BE2C (cell line): ENCODE data around the gene SIM2.

Source experiments
- DNase-seq: peaks from one replicate; pipeline ENCODE4 v3.0.0-alpha.2; 2020
- H3K27me3 ChIP-seq: fragments of 250-450 bp; sonication (Bioruptor Pico); 2 replicates; pipeline ENCODE4 v1.5.1; 2020; ENCODE audit warnings: mild to moderate bottlenecking
- H3K36me3 ChIP-seq: fragments of 250-450 bp; sonication (Bioruptor Pico); 2 replicates; pipeline ENCODE4 v1.5.1; 2020; ENCODE audit warnings: mild to moderate bottlenecking
- H3K4me1 ChIP-seq: fragments of 250-450 bp; sonication (Bioruptor Pico); 2 replicates; pipeline ENCODE4 v1.5.1; 2020
- H3K4me3 ChIP-seq: 2 replicates; pipeline ENCODE4 v1.5.1; 2011; ENCODE audit warnings: low read depth, low read length
- H3K9me3 ChIP-seq: fragments of 250-450 bp; sonication (Bioruptor Pico); 2 replicates; pipeline ENCODE4 v1.5.1; 2020
- CTCF ChIP-seq: IDR thresholded peaks from 2 replicates; pipeline ENCODE4 v1.5.1; 2012; ENCODE audit warnings: mild to moderate bottlenecking, low read depth, low read length

SIM2 gene

GRCh38 chr21:36747815-36748383 is 49.0 kb downstream of the SIM2 start:
- 0 out of 2 replicates have a peak, but pooled peaks have one; percentile 10 for TF ChIP-seq CTCF
- Histone ChIP-seq H3K36me3 (no peaks in the 10 kb centered on the region), H3K4me3 (peak overlapping the region; percentile 28; the same call in 1 of the 2 replicates), H3K4me1 (no peaks in the 10 kb centered on the region), H3K27me3 (peaks cover 9% of the 10 kb centered on the region), H3K9me3 (no peaks in the 10 kb centered on the region)
- peak; percentile 82 for DNase-seq

GRCh38 chr21:36749935-36750575 is 51.1 kb downstream of the SIM2 start:
- no peaks in the 10 kb centered on the region for H3K36me3 ChIP-seq
- peaks cover 9% of the 10 kb centered on the region for H3K27me3 ChIP-seq
- no peak for TF ChIP-seq CTCF
- no peak overlapping the region for H3K4me3 ChIP-seq
- H3K4me1 ChIP-seq, result no peaks in the 10 kb centered on the region
- H3K9me3 ChIP-seq, result no peaks in the 10 kb centered on the region
- no peak for DNase-seq

- Histone ChIP-seq H3K36me3 (no peaks in the 10 kb centered on the region), H3K4me1 (no peaks in the 10 kb centered on the region), H3K4me3 (no peak overlapping the region), H3K9me3 (no peaks in the 10 kb centered on the region), H3K27me3 (peaks cover 9% of the 10 kb centered on the region)
- no peak for DNase-seq
- no peak for TF ChIP-seq CTCF
Measured at GRCh38 chr21:36750576-36750959, 51.7 kb downstream of the SIM2 start.

GRCh38 chr21:36751383-36751782 is 52.5 kb downstream of the SIM2 start:
- Histone ChIP-seq H3K4me3 (no peak overlapping the region), H3K27me3 (peaks cover 9% of the 10 kb centered on the region)
- no peak for DNase-seq

GRCh38 chr21:36753556-36753955 is 54.6 kb downstream of the SIM2 start:
- peaks cover 1% of the 10 kb centered on the region; the same call in 1 of the 2 replicates for H3K27me3 ChIP-seq
- H3K4me1 ChIP-seq, result no peaks in the 10 kb centered on the region
- no peak overlapping the region for H3K4me3 ChIP-seq
- no peaks in the 10 kb centered on the region for H3K9me3 ChIP-seq
- no peak for DNase-seq
- no peak for TF ChIP-seq CTCF
- H3K36me3 ChIP-seq, result no peaks in the 10 kb centered on the region

More at GRCh38 chr21:36751383-36751782, 52.5 kb downstream of the SIM2 start:
- no peak for TF ChIP-seq CTCF
- Histone ChIP-seq H3K9me3 (no peaks in the 10 kb centered on the region), H3K4me1 (no peaks in the 10 kb centered on the region), H3K36me3 (no peaks in the 10 kb centered on the region)

- Histone ChIP-seq H3K9me3 (no peaks in the 10 kb centered on the region), H3K36me3 (no peaks in the 10 kb centered on the region), H3K4me1 (no peaks in the 10 kb centered on the region), H3K4me3 (no peak overlapping the region), H3K27me3 (no peaks in the 10 kb centered on the region)
- no peak for DNase-seq
- no peak; the same call in 1 of the 2 replicates for TF ChIP-seq CTCF
Measured at GRCh38 chr21:36754241-36754898, 55.5 kb downstream of the SIM2 start.
